Esophagus muscularis mucosa (tissue), 4 donors: ENCODE measurements around the gene PRKCG. TPM values are rescaled to one million over a fixed set of nuclear protein-coding genes. Genes with fewer than 3 reads are reported as not detected.
"Not testable (repeated sequence)": the region's sequence is repeated elsewhere in the genome, so short reads cannot be mapped to it uniquely, and the experiment has no call there.

ENCODE experiments used
- DNase-seq: peaks from one replicate; pipeline ENCODE4 v3.0.0-alpha.2; 2017; ENCODE audit errors: extremely low spot score
- H3K27ac ChIP-seq, 4 donors: fragments of 200-600 bp; sonication (generic); replicated peaks in 1 of 4; 1 replicate in 3 of 4; 2 replicates in 1 of 4; pipeline ENCODE4 v1.5.1; 2016 to 2019; ENCODE audit warnings: mild to moderate bottlenecking in 1 of 4
- H3K27me3 ChIP-seq, 4 donors: fragments of 200-600 bp; sonication (generic); one replicate each; pipeline versions ENCODE4 v1.5.1 to v1.6.0; 2016 to 2019
- H3K36me3 ChIP-seq, 4 donors: fragments of 200-600 bp; sonication (generic); one replicate each; pipeline ENCODE4 v1.5.1; 2016 to 2019
- H3K4me1 ChIP-seq, 4 donors: fragments of 200-600 bp; sonication (generic); one replicate each; pipeline ENCODE4 v1.5.1; 2016 to 2019
- H3K4me3 ChIP-seq, 4 donors: fragments of 200-600 bp; sonication (generic); 1 replicate in 2 of 4; 2 replicates in 2 of 4; pipeline ENCODE4 v1.5.1; 2016 to 2019; ENCODE audit warnings: mild to moderate bottlenecking in 4 of 4, moderate library complexity in 1 of 4
- H3K9me3 ChIP-seq, 4 donors: fragments of 200-600 bp; sonication (generic); 1 replicate in 3 of 4; 2 replicates in 1 of 4; pipeline ENCODE4 v1.5.1; 2016 to 2019
- CTCF ChIP-seq, 3 experiments: fragments of 200-600 bp in 2 of 3; fragments of 450-650 bp in 1 of 3; sonication (generic) in 2 of 3; IDR thresholded peaks; one replicate each; pipeline ENCODE4 v1.5.1; 2017 to 2019; ENCODE audit warnings: antibody characterized with exemption in 3 of 3, mild to moderate bottlenecking in 2 of 3, moderate library complexity in 1 of 3
- EP300 ChIP-seq: sonication (generic); formaldehyde crosslinking; IDR thresholded peaks from one replicate; pipeline ENCODE4 v1.6.1; 2017; ENCODE audit warnings: antibody characterized with exemption
- POLR2A ChIP-seq: fragments of 450-650 bp; IDR thresholded peaks from one replicate; pipeline ENCODE4 v1.6.1; 2017; ENCODE audit warnings: antibody characterized with exemption, moderate library complexity, mild to moderate bottlenecking, low read depth
- POLR2AphosphoS5 ChIP-seq, 2 donors: sonication (generic); formaldehyde crosslinking; IDR thresholded peaks; one replicate each; pipeline ENCODE4 v1.6.1; 2017; ENCODE audit warnings: antibody characterized with exemption in 2 of 2
- WGBS: methylation state at CpG from one replicate; pipeline ENCODE4 v1.1.5; 2018; 5-methylcytosine and 5-hydroxymethylcytosine counted together
- intact Hi-C: fragments of 100-400 bp; cut with DNase I; formaldehyde crosslinking; loops from one replicate; pipeline ENCODE4 v1.15.1; 2023
- total RNA-seq, 4 donors: library from RNA; depleted of rRNA; stranded (reverse); fragments of >200 nt; gene quantifications; one replicate each; pipeline versions ENCODE4 v1.1.0 to v1.2.1, GENCODE V29; 2016

Gene PRKCG
- total RNA-seq, 4 donors from 2014 or later, result not detected

GRCh38 chr19:53945441-53945840 lies 63.4 kb downstream of the PRKCG start:
- TF ChIP-seq POLR2A, result no peak
- no peak for TF ChIP-seq EP300
- no peak for TF ChIP-seq CTCF (IDR thresholded peaks at IDR 0.05)
- no peak for TF ChIP-seq POLR2AphosphoS5 (IDR thresholded peaks at IDR 0.05)
- Histone ChIP-seq H3K4me3 (no peak overlapping the region), H3K27ac (no peak overlapping the region), H3K27me3 (peaks cover 2 to 86% (median 29%) of the 10 kb centered on the region in 4 donors), H3K36me3 (no peaks in the 10 kb centered on the region), H3K4me1 (peaks cover 0 to 5% (median 1%) of the 10 kb centered on the region in 4 donors), H3K9me3 (no peaks in the 10 kb centered on the region)
- intact Hi-C loops, result no loop called here
- no peak for DNase-seq
- 23% methylated on average over 9 of the region's 9 CpGs for WGBS

GRCh38 chr19:53945998-53946397 lies 64.0 kb downstream of the PRKCG start:
- Histone ChIP-seq H3K36me3 (no peaks in the 10 kb centered on the region), H3K27me3 (peaks cover 2 to 85% (median 28%) of the 10 kb centered on the region in 4 donors), H3K9me3 (no peaks in the 10 kb centered on the region), H3K4me3 (no peak overlapping the region), H3K27ac (no peak overlapping the region), H3K4me1 (peaks cover 0 to 5% (median 1%) of the 10 kb centered on the region in 4 donors)
- TF ChIP-seq POLR2AphosphoS5 (IDR thresholded peaks at IDR 0.05), result no peak
- no peak for TF ChIP-seq CTCF (IDR thresholded peaks at IDR 0.05)
- TF ChIP-seq POLR2A, result no peak
- no peak for TF ChIP-seq EP300
- WGBS, result 99% methylated on average over 2 of the region's 2 CpGs
- no peak for DNase-seq
- intact Hi-C loops, result no loop called here

GRCh38 chr19:53947624-53948023 lies 65.6 kb downstream of the PRKCG start:
- Histone ChIP-seq H3K27me3 (peaks cover under 1 to 85% (median 16%) of the 10 kb centered on the region in 4 donors), H3K27ac (no peak overlapping the region), H3K36me3 (no peaks in the 10 kb centered on the region), H3K4me1 (no peaks in the 10 kb centered on the region), H3K4me3 (no peak overlapping the region), H3K9me3 (no peaks in the 10 kb centered on the region)
- intact Hi-C loops, result no loop called here
- DNase-seq, result no peak
- 65% methylated on average over 5 of the region's 5 CpGs for WGBS
- no peak for TF ChIP-seq POLR2AphosphoS5 (IDR thresholded peaks at IDR 0.05)

DNA sequence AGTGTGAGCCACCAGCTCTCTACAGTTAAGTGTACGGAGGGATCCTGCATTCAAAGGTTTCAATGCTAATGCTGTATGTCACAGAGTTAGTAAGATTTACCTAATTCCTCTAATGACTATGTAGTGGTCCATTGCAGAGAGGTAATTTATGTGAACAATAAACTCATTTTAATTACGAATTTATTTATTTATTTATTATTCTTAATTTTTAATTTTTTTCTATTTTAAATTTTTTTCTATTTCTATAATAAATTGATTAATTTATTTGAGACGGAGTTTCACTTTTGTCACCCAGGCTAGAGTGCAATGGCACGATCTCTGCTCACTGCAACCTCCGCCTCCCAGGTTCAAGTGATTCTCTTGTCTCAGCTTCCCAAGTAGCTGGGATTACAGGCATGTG lies 66.6 kb downstream of the PRKCG start:
- DNase-seq, H3K36me3 ChIP-seq, H3K4me1 ChIP-seq, H3K4me3 ChIP-seq, intact Hi-C loops, H3K27ac ChIP-seq, H3K9me3 ChIP-seq: not testable (repeated sequence)
- 88% methylated on average over 5 of the region's 5 CpGs for WGBS
- peaks cover 0 to 85% (median 9%) of the 10 kb centered on the region in 4 donors for H3K27me3 ChIP-seq

- Histone ChIP-seq H3K9me3 (no peaks in the 10 kb centered on the region), H3K36me3 (no peaks in the 10 kb centered on the region), H3K27ac (no peak overlapping the region), H3K27me3 (peaks cover 0 to 95% (median 6%) of the 10 kb centered on the region in 4 donors), H3K4me3 (no peak overlapping the region), H3K4me1 (no peaks in the 10 kb centered on the region)
- intact Hi-C loops, result no loop called here
- TF ChIP-seq CTCF (IDR thresholded peaks at IDR 0.05) (no peak), POLR2AphosphoS5 (IDR thresholded peaks at IDR 0.05) (no peak), POLR2A (no peak), EP300 (no peak)
- DNase-seq, result no peak
- 41% methylated on average over 6 of the region's 11 CpGs for WGBS
Observed at GRCh38 chr19:53951436-53951835, 69.4 kb downstream of the PRKCG start.

GRCh38 chr19:53951947-53952346 lies 70.0 kb downstream of the PRKCG start:
- Histone ChIP-seq H3K27me3 (peaks cover 0 to 96% (median 6%) of the 10 kb centered on the region in 4 donors), H3K9me3 (no peaks in the 10 kb centered on the region), H3K36me3 (no peaks in the 10 kb centered on the region), H3K4me3 (no peak overlapping the region), H3K27ac (no peak overlapping the region), H3K4me1 (no peaks in the 10 kb centered on the region)
- TF ChIP-seq EP300 (no peak), CTCF (IDR thresholded peaks at IDR 0.05) (no peak), POLR2AphosphoS5 (IDR thresholded peaks at IDR 0.05) (no peak)
- DNase-seq, result no peak
- intact Hi-C loops, result no loop called here
- WGBS, result 78% methylated on average over 9 of the region's 9 CpGs
